Endothelial cell of umbilical vein (primary cell): ENCODE measurements around the gene TTF1. TPM values are rescaled to one million over a fixed set of nuclear protein-coding genes. Genes with fewer than 3 reads are reported as not detected.

Experiments used
- BruUV-seq: library from RNA; stranded (reverse); fragments of 400-500 nt; replicated peaks from 2 replicates; lab custom pipeline; 2021; lab: Mats Ljungman, UMichigan
- CTCF ChIA-PET: fragments of 300-600, 350-600 bp; sonication (Branson Sonifier 250); formaldehyde crosslinking; loops from one replicate; lab custom pipeline; 2021; ENCODE audit warnings: antibody characterized with exemption, inconsistent platforms; lab: Charles Lee
- POLR2A ChIA-PET: fragments of 300-600, 350-600 bp; sonication (Branson Sonifier 250); formaldehyde crosslinking; loops from one replicate; lab custom pipeline; 2021; ENCODE audit warnings: antibody characterized with exemption, inconsistent platforms; lab: Charles Lee
- DNase-seq: peaks from one replicate; pipeline ENCODE4 v3.0.0-alpha.2; 2011; ENCODE audit warnings: low read depth, low spot score
- FAIRE-seq: peaks from 2 replicates; lab custom pipeline; 2011; peaks lifted over from hg19 to GRCh38; lab: Jason Lieb, UNC
- H2AFZ ChIP-seq: 2 replicates; pipeline ENCODE4 v1.6.0; 2012; ENCODE audit warnings: low read depth, low read length, control low read depth, inconsistent platforms
- H3K27ac ChIP-seq: 2 replicates; pipeline ENCODE4 v1.5.1; 2011; ENCODE audit warnings: low read depth, mild to moderate bottlenecking, control low read depth, low read length, moderate library complexity; ENCODE audit not compliant: insufficient read depth
- H3K27me3 ChIP-seq, 2 experiments: 2 replicates each; pipeline versions ENCODE4 v1.6.0 to v1.6.1; 2011; ENCODE audit warnings: low read length in 2 of 2, mixed read lengths in 1 of 2; ENCODE audit not compliant: control insufficient read depth in 2 of 2, insufficient read depth in 2 of 2
- H3K36me3 ChIP-seq, 2 experiments: 2 replicates in 1 of 2; 3 replicates in 1 of 2; pipeline ENCODE4 v1.5.1; 2011; ENCODE audit warnings: low read length in 2 of 2, mild to moderate bottlenecking in 1 of 2, moderate library complexity in 1 of 2; ENCODE audit not compliant: control insufficient read depth in 2 of 2, insufficient read depth in 2 of 2; ENCODE audit errors: extremely low read depth in 1 of 2
- H3K4me1 ChIP-seq: 3 replicates; pipeline ENCODE4 v1.5.1; 2011; ENCODE audit warnings: mild to moderate bottlenecking, low read length; ENCODE audit not compliant: control insufficient read depth, insufficient read depth; ENCODE audit errors: extremely low read depth
- H3K4me2 ChIP-seq: 2 replicates; pipeline ENCODE4 v1.6.1; 2011; ENCODE audit warnings: low read length, control low read depth, mixed read lengths; ENCODE audit not compliant: insufficient read depth
- H3K4me3 ChIP-seq, 3 experiments: fragments of 200-600 bp in 1 of 3; sonication (generic), shearing (Covaris generic) in 1 of 3; replicated peaks in 1 of 3; 2 replicates each; pipeline ENCODE4 v1.5.1; 2011 to 2016; ENCODE audit warnings: control low read depth in 3 of 3, low read length in 3 of 3, mild to moderate bottlenecking in 2 of 3, inconsistent platforms in 1 of 3, low read depth in 1 of 3, moderate library complexity in 1 of 3; ENCODE audit not compliant: insufficient read depth in 1 of 3
- H3K79me2 ChIP-seq: 2 replicates; pipeline ENCODE4 v1.6.0; 2012; ENCODE audit warnings: low read length, inconsistent platforms; ENCODE audit not compliant: control insufficient read depth, insufficient read depth
- H3K9ac ChIP-seq: replicated peaks from 2 replicates; pipeline ENCODE3; 2011; ENCODE audit warnings: low read length, control low read depth; ENCODE audit not compliant: insufficient read depth; ENCODE audit errors: extremely low read depth
- H3K9me1 ChIP-seq: replicated peaks from 3 replicates; pipeline ENCODE4 v1.6.0; 2011; ENCODE audit warnings: mild to moderate bottlenecking, low read length; ENCODE audit not compliant: control insufficient read depth, insufficient read depth; ENCODE audit errors: extremely low read depth
- H3K9me3 ChIP-seq: replicated peaks from 2 replicates; pipeline ENCODE4 v1.5.1; 2012; ENCODE audit warnings: low read length, inconsistent platforms; ENCODE audit not compliant: control insufficient read depth, insufficient read depth
- H4K20me1 ChIP-seq: replicated peaks from 2 replicates; pipeline ENCODE3; 2011; ENCODE audit warnings: mild to moderate bottlenecking, low read length; ENCODE audit not compliant: control insufficient read depth, insufficient read depth; ENCODE audit errors: extremely low read depth
- EZH2 ChIP-seq: IDR thresholded peaks from 2 replicates; pipeline ENCODE4 v1.6.1; 2012; ENCODE audit warnings: borderline replicate concordance, low read depth, mild to moderate bottlenecking, moderate library complexity, low read length, inconsistent platforms; ENCODE audit not compliant: severe bottlenecking
- FOS ChIP-seq: IDR thresholded peaks from 2 replicates; pipeline ENCODE4 v1.6.1; 2011; ENCODE audit warnings: mild to moderate bottlenecking, low read length, moderate library complexity, borderline replicate concordance; ENCODE audit not compliant: insufficient read depth
- GATA2 ChIP-seq: IDR thresholded peaks from 2 replicates; pipeline ENCODE4 v1.7.0; 2011; ENCODE audit warnings: low read depth, mild to moderate bottlenecking, moderate library complexity, mixed read lengths, low read length; ENCODE audit not compliant: insufficient read length, insufficient read depth
- JUN ChIP-seq: IDR thresholded peaks from 2 replicates; pipeline ENCODE4 v1.6.1; 2011; ENCODE audit warnings: borderline replicate concordance, low read depth; ENCODE audit not compliant: insufficient read length, insufficient read depth
- MYC ChIP-seq: IDR thresholded peaks from one replicate; pipeline ENCODE4 v1.6.1; 2011; ENCODE audit warnings: mild to moderate bottlenecking, low read depth, low read length
- POLR2A ChIP-seq: IDR thresholded peaks from 2 replicates; pipeline ENCODE4 v1.6.1; 2012; ENCODE audit warnings: low read depth, mild to moderate bottlenecking, control low read depth, low read length
- POLR2AphosphoS5 ChIP-seq: IDR thresholded peaks from 2 replicates; pipeline ENCODE4 v1.6.1; 2012; ENCODE audit warnings: low read depth, mild to moderate bottlenecking, control low read depth, low read length, moderate library complexity; ENCODE audit not compliant: insufficient read depth
- dilution Hi-C: fragments of 300-500 bp; cut with MboI; formaldehyde crosslinking; loops from one replicate; pipeline ENCODE4 v1.15.0; 2019; ENCODE audit warnings: low sequenced_read_pairs; ENCODE audit not compliant: extremely low pct_ligation_motif_present
- intact Hi-C: fragments of 100-400 bp; cut with micrococcal nuclease; formaldehyde crosslinking; loops from one replicate; pipeline ENCODE4 v1.10.0; 2022
- polyA plus RNA-seq, 4 experiments: library from polyadenylated mRNA; depleted of rRNA in 3 of 4; stranded (reverse) in 3 of 4; unstranded in 1 of 4; fragments of >200 nt; gene quantifications; 2 replicates each; pipeline versions ENCODE4 v1.2.1 to v1.2.3, GENCODE V29; 2011 to 2012; ENCODE audit warnings: missing spikeins in 1 of 4
- total RNA-seq: library from RNA; stranded (reverse); gene quantifications from 2 replicates; pipeline ENCODE4 v1.2.3, GENCODE V29; 2021
- TF ChIP-seq, protein P1 (sequence below): IDR thresholded peaks from 2 replicates; pipeline ENCODE4 v1.6.1; 2011; ENCODE audit not compliant: insufficient read depth, insufficient read length
- TF ChIP-seq, protein P2 (sequence below), 2 donors: IDR thresholded peaks; 1 replicate in 1 of 2; 2 replicates in 1 of 2; pipeline ENCODE4 v1.5.1; 2011; ENCODE audit warnings: low read length in 2 of 2, mild to moderate bottlenecking in 2 of 2, moderate library complexity in 2 of 2, control low read depth in 1 of 2, inconsistent platforms in 1 of 2, low read depth in 1 of 2; ENCODE audit not compliant: insufficient read depth in 1 of 2; ENCODE audit errors: extremely low read depth in 1 of 2

TTF1 gene
- total and polyA plus RNA-seq, 2 donors (not counting 3 experiments of a cell fraction or from before 2014, with no cell fraction given) = 4.9 to 12.0 TPM

DNA sequence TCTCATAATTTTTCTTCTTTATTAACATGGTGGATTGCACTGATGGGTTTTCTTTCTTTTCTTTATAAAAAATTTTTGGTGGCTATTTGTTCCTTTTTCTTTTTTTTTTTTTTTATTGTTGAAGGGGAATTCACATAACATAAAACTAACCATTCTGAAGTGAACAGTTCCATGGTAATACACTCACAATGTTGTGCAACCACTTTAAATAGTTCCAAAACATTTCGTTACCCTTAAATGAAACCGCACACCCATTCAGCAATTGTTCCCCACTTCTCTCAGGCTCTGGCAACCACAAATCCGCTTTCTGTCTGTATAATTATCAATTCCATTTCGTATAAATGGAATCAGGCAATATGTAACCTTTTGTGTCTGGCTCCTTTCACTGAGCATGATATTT is 40.2 kb downstream of the TTF1 start:
- no peaks in the 10 kb centered on the region for H3K9me1 ChIP-seq
- no peak overlapping the region for H3K27ac ChIP-seq
- TF ChIP-seq POLR2A (no peak), MYC (no peak), FOS (no peak), EZH2 (no peak), GATA2 (no peak), JUN (no peak)
- H2AFZ ChIP-seq = no peak overlapping the region
- BruUV-seq = no TSS peak
- no peak for FAIRE-seq
- H4K20me1 ChIP-seq = no peaks in the 10 kb centered on the region
- ChIA-PET POLR2A (no interaction called here), CTCF (no interaction called here)
- H3K79me2 ChIP-seq = no peaks in the 10 kb centered on the region
- intact Hi-C loops (no loop called here), dilution Hi-C loops (no loop called here)
- H3K4me3 ChIP-seq = no peak overlapping the region
- no peak for DNase-seq
- H3K27me3 ChIP-seq = no peaks in the 10 kb centered on the region
- no peaks in the 10 kb centered on the region for H3K9me3 ChIP-seq
- peaks cover 11% of the 10 kb centered on the region for H3K4me1 ChIP-seq
- no peak overlapping the region for H3K9ac ChIP-seq
- H3K4me2 ChIP-seq = no peak overlapping the region
- H3K36me3 ChIP-seq = no peaks in the 10 kb centered on the region

DNA sequence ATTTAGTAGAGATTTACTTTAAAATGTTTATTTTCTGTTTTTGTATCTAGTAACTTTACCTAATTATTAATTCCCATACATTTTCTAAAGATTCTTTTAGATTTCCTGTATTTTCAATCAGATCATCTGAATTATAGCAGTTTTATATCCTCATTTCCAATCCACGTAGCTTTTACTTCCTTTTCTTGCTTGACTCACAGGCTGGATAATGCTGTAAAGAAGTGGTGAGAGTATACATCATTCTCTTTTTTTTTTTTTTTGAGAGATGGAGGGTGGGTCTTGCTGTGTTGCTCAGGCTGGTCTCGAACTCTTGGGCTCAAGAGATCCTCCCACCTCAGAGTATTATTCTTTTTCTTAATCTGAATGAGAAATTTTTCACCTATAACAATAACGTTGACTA is 40.7 kb downstream of the TTF1 start:
- TF ChIP-seq FOS (no peak), POLR2AphosphoS5 (no peak), MYC (no peak), POLR2A (no peak), GATA2 (no peak), EZH2 (no peak), JUN (no peak)
- TF ChIP-seq, protein P1, sequence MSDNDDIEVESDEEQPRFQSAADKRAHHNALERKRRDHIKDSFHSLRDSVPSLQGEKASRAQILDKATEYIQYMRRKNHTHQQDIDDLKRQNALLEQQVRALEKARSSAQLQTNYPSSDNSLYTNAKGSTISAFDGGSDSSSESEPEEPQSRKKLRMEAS = no peak
- TF ChIP-seq, protein P2, sequence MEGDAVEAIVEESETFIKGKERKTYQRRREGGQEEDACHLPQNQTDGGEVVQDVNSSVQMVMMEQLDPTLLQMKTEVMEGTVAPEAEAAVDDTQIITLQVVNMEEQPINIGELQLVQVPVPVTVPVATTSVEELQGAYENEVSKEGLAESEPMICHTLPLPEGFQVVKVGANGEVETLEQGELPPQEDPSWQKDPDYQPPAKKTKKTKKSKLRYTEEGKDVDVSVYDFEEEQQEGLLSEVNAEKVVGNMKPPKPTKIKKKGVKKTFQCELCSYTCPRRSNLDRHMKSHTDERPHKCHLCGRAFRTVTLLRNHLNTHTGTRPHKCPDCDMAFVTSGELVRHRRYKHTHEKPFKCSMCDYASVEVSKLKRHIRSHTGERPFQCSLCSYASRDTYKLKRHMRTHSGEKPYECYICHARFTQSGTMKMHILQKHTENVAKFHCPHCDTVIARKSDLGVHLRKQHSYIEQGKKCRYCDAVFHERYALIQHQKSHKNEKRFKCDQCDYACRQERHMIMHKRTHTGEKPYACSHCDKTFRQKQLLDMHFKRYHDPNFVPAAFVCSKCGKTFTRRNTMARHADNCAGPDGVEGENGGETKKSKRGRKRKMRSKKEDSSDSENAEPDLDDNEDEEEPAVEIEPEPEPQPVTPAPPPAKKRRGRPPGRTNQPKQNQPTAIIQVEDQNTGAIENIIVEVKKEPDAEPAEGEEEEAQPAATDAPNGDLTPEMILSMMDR (IDR thresholded peaks at IDR 0.05; ENCODE audit: extremely low read depth in 1 of 2, insufficient read depth in 1 of 2, low read depth in 1 of 2, low read length in 2 of 2) = no peak
- no peaks in the 10 kb centered on the region for H3K36me3 ChIP-seq
- H3K4me1 ChIP-seq = peaks cover 11% of the 10 kb centered on the region
- intact Hi-C loops = no loop called here
- no peak for FAIRE-seq
- dilution Hi-C loops = no loop called here
- H3K9me3 ChIP-seq = no peaks in the 10 kb centered on the region
- no peak overlapping the region for H3K9ac ChIP-seq
- POLR2A ChIA-PET = interaction anchor here (0.9 kb wide), 1 partner anchor 11 kb away, joined by 3 read pairs; the partner anchor contains the start of gene SETX
- no peaks in the 10 kb centered on the region for H3K79me2 ChIP-seq
- no peak overlapping the region for H2AFZ ChIP-seq
- H3K27ac ChIP-seq = no peak overlapping the region
- no peak for DNase-seq
- CTCF ChIA-PET = no interaction called here
- no peaks in the 10 kb centered on the region for H4K20me1 ChIP-seq
- no peaks in the 10 kb centered on the region for H3K9me1 ChIP-seq
- no TSS peak for BruUV-seq
- H3K27me3 ChIP-seq = no peaks in the 10 kb centered on the region
- H3K4me3 ChIP-seq = no peak overlapping the region
- H3K4me2 ChIP-seq = no peak overlapping the region
